GM18526 (cell line): ENCODE data around the gene C18orf54.

Experiments
- POLR2A ChIP-seq: IDR thresholded peaks from 3 replicates; pipeline ENCODE4 v1.6.1; 2011; ENCODE audit not compliant: insufficient read length; ENCODE audit errors: extremely low read depth

The C18orf54 gene

GRCh38 chr18:54423831-54424230, 66.1 kb downstream of the C18orf54 start:
- TF ChIP-seq POLR2A, result no peak

- TF ChIP-seq POLR2A, result no peak
Observed at GRCh38 chr18:54426085-54426665, 68.5 kb downstream of the C18orf54 start.
